Activated T-cell treated with anti-CD3 and anti-CD28 coated beads, Interleukin-2, amount 50 U/mL, for 4 hours (primary cell): ENCODE results near the gene OR4D10. TPM values are rescaled to one million over a fixed set of nuclear protein-coding genes. Genes with fewer than 3 reads are reported as not detected.
"Not testable (repeated sequence)": the region's sequence is repeated elsewhere in the genome, so short reads cannot be mapped to it uniquely, and the experiment has no call there.

Experiments
- ATAC-seq, 2 donors: fragments of 200-7000 bp; cut with Tn5 transposase; one replicate each; pipeline ENCODE4 v1.10.0; 2021
- DNase-seq: peaks from one replicate; pipeline ENCODE4 v3.0.0-alpha.2; 2020
- H3K27me3 Mint-ChIP-seq: one replicate; pipeline ENCODE4 v1.8.0; 2021; ENCODE audit warnings: low read depth, mixed read lengths
- H3K36me3 Mint-ChIP-seq: one replicate; pipeline ENCODE4 v1.8.0; 2022; ENCODE audit warnings: mixed read lengths; ENCODE audit not compliant: insufficient read depth
- H3K4me1 Mint-ChIP-seq: one replicate; pipeline ENCODE4 v1.8.0; 2021; ENCODE audit warnings: low read depth, mixed read lengths
- H3K4me3 Mint-ChIP-seq: one replicate; pipeline ENCODE4 v1.8.0; 2021; ENCODE audit warnings: mild to moderate bottlenecking, moderate library complexity, mixed read lengths
- H3K9me3 Mint-ChIP-seq: one replicate; pipeline ENCODE4 v1.8.0; 2021; ENCODE audit warnings: mixed read lengths
- total RNA-seq, 3 donors: library from RNA; stranded (reverse); gene quantifications; one replicate each; pipeline ENCODE4 v1.2.1, GENCODE V29; 2021

The OR4D10 gene
- total RNA-seq = not detected

DNA sequence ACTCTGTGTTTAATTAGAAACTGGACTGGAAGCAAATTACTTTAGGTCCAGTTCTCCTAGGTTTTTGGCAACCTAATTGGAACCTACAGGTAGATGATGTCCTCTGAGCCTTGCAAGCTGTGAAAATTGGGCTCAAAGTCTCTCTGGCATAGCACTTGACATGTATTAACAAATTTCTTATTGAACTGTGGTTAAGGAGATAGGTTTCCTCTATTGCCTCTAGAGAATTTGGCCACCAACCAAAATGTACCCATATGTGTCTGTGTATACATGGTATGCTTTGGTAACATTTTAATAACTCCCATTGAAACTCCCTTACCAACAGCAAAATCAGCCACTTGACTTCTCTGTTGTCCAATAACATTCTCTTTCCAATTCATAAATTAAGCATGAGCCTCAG, at the start of gene OR4D10:
TSS of gene OR4D10 (plus strand) at position 301 of the 400 bp plus-strand sequence. CDS start 4,115 bp downstream, outside the sequence.
- Mint-ChIP-seq H3K27me3 (peaks cover 16% of the 10 kb centered on the region), H3K4me1 (no peaks in the 10 kb centered on the region), H3K9me3 (no peaks in the 10 kb centered on the region), H3K4me3 (no peak within 1 kb of the TSS), H3K36me3 (no peaks in the 10 kb centered on the region)
- DNase-seq = no peak
- ATAC-seq = no peak

DNA sequence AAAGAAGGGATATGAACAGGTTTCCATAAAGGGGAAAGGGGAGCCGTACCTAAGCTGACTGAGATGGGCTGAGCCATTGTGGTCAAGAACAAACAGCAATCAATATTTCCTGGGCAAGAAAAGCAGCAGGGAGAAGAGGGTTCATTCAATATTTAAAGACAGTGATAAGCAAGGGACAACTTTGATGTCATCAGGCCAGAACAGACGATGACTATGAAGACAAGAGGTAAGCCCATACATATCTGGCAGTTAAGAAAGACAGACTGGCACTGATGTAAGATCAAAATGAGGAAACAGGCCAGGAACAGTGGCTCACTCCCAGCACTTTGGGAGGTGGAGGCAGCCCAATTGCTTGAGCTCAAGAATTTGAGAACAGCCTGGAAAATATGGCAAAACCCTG, 49.3 kb upstream of the OR4D10 start:
- Mint-ChIP-seq H3K36me3 (no peaks in the 10 kb centered on the region), H3K4me3 (no peak overlapping the region), H3K4me1 (no peaks in the 10 kb centered on the region), H3K27me3 (peaks cover 2% of the 10 kb centered on the region), H3K9me3 (no peaks in the 10 kb centered on the region)
- DNase-seq = no peak
- ATAC-seq = no peak

GRCh38 chr11:59425131-59425530, 48.0 kb upstream of the OR4D10 start:
- Mint-ChIP-seq H3K9me3 (no peaks in the 10 kb centered on the region), H3K4me1 (no peaks in the 10 kb centered on the region), H3K27me3 (peaks cover 3% of the 10 kb centered on the region), H3K36me3 (no peaks in the 10 kb centered on the region), H3K4me3 (no peak overlapping the region)
- no peak for DNase-seq
- ATAC-seq = no peak

- Mint-ChIP-seq H3K4me3 (no peak within 1 kb of the TSS), H3K9me3 (no peaks in the 10 kb centered on the region), H3K27me3 (peaks cover 3% of the 10 kb centered on the region), H3K4me1 (no peaks in the 10 kb centered on the region), H3K36me3 (no peaks in the 10 kb centered on the region)
- DNase-seq = no peak
- ATAC-seq = no peak
Measured at GRCh38 chr11:59426361-59427067, 46.6 kb upstream of the OR4D10 start, which contains the start of gene OR5A2. Gene OR5A2, minus strand, starts transcription at chr11:59426413. Its CDS starts 3,460 bp downstream, at chr11:59422953.

DNA sequence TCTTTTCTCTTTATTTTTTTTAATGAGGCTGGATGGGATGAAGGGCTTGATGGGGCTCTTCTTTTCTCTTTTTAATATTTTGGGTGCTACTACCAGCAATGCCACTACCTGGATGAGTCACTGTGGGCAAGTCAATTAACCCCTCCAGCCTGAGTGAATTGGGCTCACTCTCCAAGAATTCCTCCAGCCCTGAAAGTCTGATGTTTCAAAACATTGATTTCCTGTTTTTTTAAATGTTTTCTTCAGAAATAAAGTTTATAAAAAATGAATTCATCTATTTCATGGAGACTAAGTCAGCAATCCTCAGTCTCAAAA, 46.1 kb upstream of the OR4D10 start:
- DNase-seq = no peak
- no peak for ATAC-seq
- H3K9me3 Mint-ChIP-seq = no peaks in the 10 kb centered on the region
- H3K36me3 Mint-ChIP-seq = no peaks in the 10 kb centered on the region
- H3K4me1 Mint-ChIP-seq = no peaks in the 10 kb centered on the region
- H3K4me3 Mint-ChIP-seq = no peak overlapping the region
- peaks cover 7% of the 10 kb centered on the region for H3K27me3 Mint-ChIP-seq

DNA sequence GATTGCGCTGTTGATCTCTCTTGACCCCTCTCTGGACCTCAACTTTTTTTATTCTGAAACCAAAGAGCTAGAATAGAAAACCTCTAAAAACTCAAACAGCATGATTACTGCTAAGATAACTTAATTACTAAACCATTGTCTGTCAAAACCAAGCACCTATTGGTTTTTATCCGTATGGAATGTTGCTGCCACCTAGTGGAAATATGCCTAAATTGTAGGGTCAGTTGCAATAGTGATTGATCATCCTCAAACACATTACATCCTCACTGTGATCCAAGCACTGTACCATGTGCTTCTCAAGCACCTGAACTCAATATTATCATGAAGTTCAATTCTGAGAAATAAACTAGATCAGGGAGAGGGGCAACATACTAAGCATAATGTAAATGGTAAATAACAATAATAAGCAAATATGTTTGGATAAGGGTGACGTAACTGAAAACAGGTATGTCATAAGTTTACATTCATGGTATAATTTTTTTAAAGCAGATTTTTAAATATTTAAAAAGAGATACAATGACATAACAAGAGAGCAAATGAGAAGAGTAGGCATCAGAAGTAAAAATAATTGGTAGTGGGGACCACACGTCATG, 43.1 kb upstream of the OR4D10 start:
- Mint-ChIP-seq H3K9me3 (no peaks in the 10 kb centered on the region), H3K36me3 (no peaks in the 10 kb centered on the region), H3K27me3 (peaks cover 10% of the 10 kb centered on the region), H3K4me1 (no peaks in the 10 kb centered on the region), H3K4me3 (no peak overlapping the region)
- ATAC-seq (no peak), DNase-seq (peak; percentile 6)

- no peaks in the 10 kb centered on the region for H3K9me3 Mint-ChIP-seq
- DNase-seq (no peak), ATAC-seq (no peak)
- H3K4me1 Mint-ChIP-seq = no peaks in the 10 kb centered on the region
- H3K4me3 Mint-ChIP-seq = no peak within 1 kb of the TSS
- no peaks in the 10 kb centered on the region for H3K36me3 Mint-ChIP-seq
- H3K27me3 Mint-ChIP-seq = peaks cover 10% of the 10 kb centered on the region
Measured at GRCh38 chr11:59436169-59436568, 36.9 kb upstream of the OR4D10 start, which contains the start of gene OR5A1. Gene OR5A1, plus strand, starts transcription at chr11:59436469. Its CDS starts 6,700 bp downstream, at chr11:59443169.

- no peak for DNase-seq
- Mint-ChIP-seq H3K4me1 (no peaks in the 10 kb centered on the region), H3K9me3 (no peaks in the 10 kb centered on the region), H3K36me3 (no peaks in the 10 kb centered on the region), H3K27me3 (peaks cover 3% of the 10 kb centered on the region), H3K4me3 (no peak overlapping the region)
- no peak for ATAC-seq
Measured at GRCh38 chr11:59437770-59438169, 35.3 kb upstream of the OR4D10 start.

DNA sequence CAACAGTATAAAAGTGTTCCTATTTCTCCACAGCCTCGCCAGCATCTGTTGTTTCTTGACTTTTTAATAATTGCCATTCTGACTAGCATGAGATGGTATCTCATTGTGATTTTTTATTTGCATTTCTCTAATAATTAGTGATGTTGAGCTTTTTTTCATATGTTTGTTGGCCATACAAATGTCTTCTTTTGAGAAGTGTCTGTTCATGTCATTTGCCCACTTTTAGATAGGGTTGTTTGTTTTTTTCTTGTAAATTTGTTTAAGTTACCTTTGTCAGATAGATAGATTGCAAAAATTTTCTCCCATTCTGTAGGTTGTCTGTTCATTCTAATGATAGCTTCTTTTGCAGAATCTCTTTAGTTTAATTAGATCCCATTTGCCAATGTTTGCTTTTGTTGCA, 27.5 kb upstream of the OR4D10 start:
- ATAC-seq, H3K9me3 Mint-ChIP-seq, H3K36me3 Mint-ChIP-seq, H3K4me3 Mint-ChIP-seq, DNase-seq, H3K27me3 Mint-ChIP-seq, H3K4me1 Mint-ChIP-seq: not testable (repeated sequence)

GRCh38 chr11:59448484-59448883, 24.6 kb upstream of the OR4D10 start:
- no peaks in the 10 kb centered on the region for H3K4me1 Mint-ChIP-seq
- H3K36me3 Mint-ChIP-seq = no peaks in the 10 kb centered on the region
- DNase-seq (no peak), ATAC-seq (no peak)
- peaks cover 5% of the 10 kb centered on the region for H3K9me3 Mint-ChIP-seq
- peaks cover 9% of the 10 kb centered on the region for H3K27me3 Mint-ChIP-seq
- H3K4me3 Mint-ChIP-seq = no peak overlapping the region

DNA sequence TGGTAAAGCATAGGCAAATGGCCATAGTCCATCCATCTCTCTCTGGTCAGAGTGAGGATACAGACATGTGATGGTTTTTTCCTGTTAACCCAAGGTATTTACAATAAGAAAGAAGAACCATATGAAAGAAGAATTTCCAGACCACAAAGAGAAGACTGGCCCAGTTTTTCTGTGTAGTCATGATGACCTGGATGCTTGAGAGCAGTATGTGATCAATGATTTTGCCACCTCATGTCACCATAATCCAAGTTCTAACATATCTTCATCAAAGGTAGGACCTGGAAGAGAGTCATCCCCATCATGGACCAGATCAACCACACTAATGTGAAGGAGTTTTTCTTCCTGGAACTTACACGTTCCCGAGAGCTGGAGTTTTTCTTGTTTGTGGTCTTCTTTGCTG, 16.5 kb upstream of the OR4D10 start, which contains the start of gene OR4D6:
TSS of gene OR4D6 (plus strand) at position 301 of the 400 bp plus-strand sequence. CDS start at position 301, 0 bp downstream.
- peaks cover 24% of the 10 kb centered on the region for H3K27me3 Mint-ChIP-seq
- no peaks in the 10 kb centered on the region for H3K4me1 Mint-ChIP-seq
- no peak for ATAC-seq
- no peak for DNase-seq
- no peak within 1 kb of the TSS for H3K4me3 Mint-ChIP-seq
- H3K36me3 Mint-ChIP-seq = no peaks in the 10 kb centered on the region
- no peaks in the 10 kb centered on the region for H3K9me3 Mint-ChIP-seq

DNA sequence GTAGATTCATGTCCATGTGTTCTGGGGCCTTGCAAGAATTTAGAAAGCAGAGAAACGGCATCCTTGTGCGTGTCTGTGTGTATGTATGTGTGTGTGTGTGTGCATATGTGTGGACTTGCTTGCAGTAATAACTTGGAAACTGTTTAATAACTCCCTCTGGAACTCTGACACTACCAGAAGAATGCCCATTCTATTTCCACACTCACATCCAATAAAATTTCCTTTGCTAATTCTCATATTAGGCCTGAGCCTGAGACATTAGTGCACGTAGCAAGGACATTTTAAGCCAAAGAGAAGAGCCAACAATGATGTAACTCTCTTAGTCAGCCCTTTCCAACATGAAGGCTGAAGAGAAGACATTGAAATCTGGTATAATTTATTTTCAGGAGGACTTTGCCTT, 13.2 kb upstream of the OR4D10 start:
- no peak overlapping the region for H3K4me3 Mint-ChIP-seq
- H3K27me3 Mint-ChIP-seq = peaks cover 23% of the 10 kb centered on the region
- no peaks in the 10 kb centered on the region for H3K9me3 Mint-ChIP-seq
- no peaks in the 10 kb centered on the region for H3K36me3 Mint-ChIP-seq
- DNase-seq (no peak), ATAC-seq (no peak)
- no peaks in the 10 kb centered on the region for H3K4me1 Mint-ChIP-seq

- Mint-ChIP-seq H3K27me3 (peaks cover 8% of the 10 kb centered on the region), H3K4me1 (no peaks in the 10 kb centered on the region), H3K9me3 (no peaks in the 10 kb centered on the region), H3K36me3 (no peaks in the 10 kb centered on the region), H3K4me3 (no peak overlapping the region)
- no peak for DNase-seq
- ATAC-seq = no peak
Measured at GRCh38 chr11:59463190-59463641, 9.9 kb upstream of the OR4D10 start.

- DNase-seq = no peak
- H3K27me3 Mint-ChIP-seq = peaks cover 18% of the 10 kb centered on the region
- no peaks in the 10 kb centered on the region for H3K36me3 Mint-ChIP-seq
- ATAC-seq = no peak
- H3K9me3 Mint-ChIP-seq = no peaks in the 10 kb centered on the region
- H3K4me1 Mint-ChIP-seq = no peaks in the 10 kb centered on the region
- no peak overlapping the region for H3K4me3 Mint-ChIP-seq
Measured at GRCh38 chr11:59475176-59475575, 2.1 kb downstream of the OR4D10 start.

- Mint-ChIP-seq H3K36me3 (no peaks in the 10 kb centered on the region), H3K4me3 (no peak overlapping the region), H3K4me1 (no peaks in the 10 kb centered on the region), H3K9me3 (no peaks in the 10 kb centered on the region), H3K27me3 (peaks cover 11% of the 10 kb centered on the region)
- DNase-seq (no peak), ATAC-seq (no peak)
Measured at GRCh38 chr11:59479906-59480305, 6.8 kb downstream of the OR4D10 start.
